ENCODE measurements around the gene GBP7. TPM values are rescaled to one million over a fixed set of nuclear protein-coding genes. Genes with fewer than 3 reads are reported as not detected.

The GBP7 gene
- total and polyA plus RNA-seq, 8 donors, result 0.09 to 0.39 (median 0.15) TPM; not detected in 1

DNA sequence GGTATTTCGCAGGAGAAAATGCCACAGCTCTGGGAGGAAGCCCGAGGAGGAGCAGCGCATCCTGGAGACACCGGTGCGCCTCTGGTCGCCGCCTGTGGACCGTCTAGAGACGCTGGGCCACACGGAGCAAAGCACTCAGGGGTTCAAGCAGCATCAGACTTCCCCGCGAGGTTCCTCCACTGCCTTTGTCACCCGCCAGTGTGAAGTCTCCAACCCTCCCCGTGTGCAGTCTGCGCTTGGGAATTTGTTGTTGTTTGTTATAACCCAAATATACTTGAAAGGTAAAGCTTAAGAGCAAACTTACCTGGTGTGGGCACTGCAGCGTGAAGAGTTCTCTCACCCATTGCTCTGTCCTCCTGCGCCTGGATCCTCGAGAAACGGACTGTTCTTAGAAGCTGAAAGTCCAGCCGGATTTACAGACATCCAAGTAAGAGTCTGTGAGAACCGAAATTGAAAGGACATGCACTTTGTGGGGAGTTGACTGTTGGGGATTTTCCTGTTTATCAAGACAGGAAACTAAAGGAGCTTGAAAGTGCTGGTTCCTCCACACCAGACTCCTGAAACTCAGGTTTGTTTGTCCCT is 22.8 kb upstream of the GBP7 start, which contains the start of gene GBP4:
TSS of gene GBP4 (minus strand) at position 452 of the 582 bp plus-strand sequence. CDS start at position 344, 108 bp downstream.
- Histone ChIP-seq H3K27ac (peak within 1 kb of the TSS; percentile 80 to 85), H3K4me1 (peaks cover 0 to 50% of the 10 kb centered on the region in 2 donors), H3K9me3 (no peaks in the 10 kb centered on the region), H3K27me3 (no peaks in the 10 kb centered on the region), H3K36me3 (no peaks in the 10 kb centered on the region), H3K4me3 (peak within 1 kb of the TSS; percentile 42 to 66)
- ATAC-seq, result peak; percentile 79
- DNase-seq, result peak; percentile 16 to 87 (median 36)
- TF ChIP-seq, protein P1, sequence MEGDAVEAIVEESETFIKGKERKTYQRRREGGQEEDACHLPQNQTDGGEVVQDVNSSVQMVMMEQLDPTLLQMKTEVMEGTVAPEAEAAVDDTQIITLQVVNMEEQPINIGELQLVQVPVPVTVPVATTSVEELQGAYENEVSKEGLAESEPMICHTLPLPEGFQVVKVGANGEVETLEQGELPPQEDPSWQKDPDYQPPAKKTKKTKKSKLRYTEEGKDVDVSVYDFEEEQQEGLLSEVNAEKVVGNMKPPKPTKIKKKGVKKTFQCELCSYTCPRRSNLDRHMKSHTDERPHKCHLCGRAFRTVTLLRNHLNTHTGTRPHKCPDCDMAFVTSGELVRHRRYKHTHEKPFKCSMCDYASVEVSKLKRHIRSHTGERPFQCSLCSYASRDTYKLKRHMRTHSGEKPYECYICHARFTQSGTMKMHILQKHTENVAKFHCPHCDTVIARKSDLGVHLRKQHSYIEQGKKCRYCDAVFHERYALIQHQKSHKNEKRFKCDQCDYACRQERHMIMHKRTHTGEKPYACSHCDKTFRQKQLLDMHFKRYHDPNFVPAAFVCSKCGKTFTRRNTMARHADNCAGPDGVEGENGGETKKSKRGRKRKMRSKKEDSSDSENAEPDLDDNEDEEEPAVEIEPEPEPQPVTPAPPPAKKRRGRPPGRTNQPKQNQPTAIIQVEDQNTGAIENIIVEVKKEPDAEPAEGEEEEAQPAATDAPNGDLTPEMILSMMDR (IDR thresholded peaks at IDR 0.05), result no peak
- intact Hi-C loops (cut with DNase I), result no loop called here

DNA sequence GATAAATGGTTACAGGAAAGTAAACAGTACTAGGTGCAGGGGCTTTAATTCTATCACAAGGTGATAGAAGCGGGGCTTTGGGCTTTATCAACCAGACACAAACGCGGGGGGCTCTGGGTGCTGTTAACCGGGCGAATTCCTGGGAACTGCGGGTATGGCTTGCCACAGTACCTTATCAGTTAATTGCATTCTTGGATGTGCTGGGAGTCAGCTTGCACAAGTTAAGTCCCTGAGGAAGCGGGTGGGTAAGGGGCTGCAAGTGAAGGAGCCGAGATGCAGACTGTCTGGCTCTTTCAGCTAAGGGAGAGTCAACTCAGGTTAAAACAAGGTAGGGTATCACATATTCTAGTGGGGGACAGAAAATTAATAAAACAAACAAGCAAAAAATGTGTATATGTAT is 22.3 kb upstream of the GBP7 start:
- no peaks in the 10 kb centered on the region for H3K9me3 ChIP-seq
- TF ChIP-seq, protein P1 (IDR thresholded peaks at IDR 0.05), result no peak
- H3K4me3 ChIP-seq, result peak overlapping the region; percentile 42 to 66
- H3K27ac ChIP-seq, result peak overlapping the region; percentile 80 to 85
- no peak for DNase-seq
- intact Hi-C loops (cut with DNase I), result no loop called here
- peak; percentile 10 for ATAC-seq
- H3K36me3 ChIP-seq, result no peaks in the 10 kb centered on the region
- peaks cover 0 to 50% of the 10 kb centered on the region in 2 donors for H3K4me1 ChIP-seq
- H3K27me3 ChIP-seq, result no peaks in the 10 kb centered on the region

DNA sequence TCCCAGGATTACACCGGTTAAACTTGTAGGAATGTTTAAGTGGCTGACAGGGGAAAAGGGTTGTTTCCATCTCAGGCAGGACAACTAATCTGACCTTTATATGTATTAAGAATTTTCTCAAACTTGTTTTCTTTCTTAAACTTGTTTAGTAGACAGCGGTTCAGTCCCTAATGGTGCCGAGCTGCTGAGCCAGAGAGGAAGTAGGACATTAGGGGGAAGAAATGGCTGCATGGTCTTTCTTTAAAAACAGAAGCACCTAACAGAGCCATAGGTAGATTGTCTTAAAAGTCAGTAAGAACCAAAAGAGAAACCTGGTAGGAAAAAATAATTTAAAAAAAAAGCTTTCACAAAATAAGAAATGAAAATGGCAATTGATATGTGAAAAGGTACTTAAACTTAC is 19.7 kb upstream of the GBP7 start:
- H3K36me3 ChIP-seq, result peaks cover 0 to 4% of the 10 kb centered on the region in 2 donors
- TF ChIP-seq, protein P1 (IDR thresholded peaks at IDR 0.05), result no peak
- peaks cover 0 to 45% of the 10 kb centered on the region in 2 donors for H3K4me1 ChIP-seq
- no peaks in the 10 kb centered on the region for H3K27me3 ChIP-seq
- ATAC-seq (no peak), DNase-seq (no peak)
- H3K27ac ChIP-seq, result peak overlapping the region in 1 of 2 donors; percentile 34
- H3K9me3 ChIP-seq, result no peaks in the 10 kb centered on the region
- intact Hi-C loops (cut with DNase I), result no loop called here
- H3K4me3 ChIP-seq, result peak overlapping the region in 1 of 2 donors; percentile 66

DNA sequence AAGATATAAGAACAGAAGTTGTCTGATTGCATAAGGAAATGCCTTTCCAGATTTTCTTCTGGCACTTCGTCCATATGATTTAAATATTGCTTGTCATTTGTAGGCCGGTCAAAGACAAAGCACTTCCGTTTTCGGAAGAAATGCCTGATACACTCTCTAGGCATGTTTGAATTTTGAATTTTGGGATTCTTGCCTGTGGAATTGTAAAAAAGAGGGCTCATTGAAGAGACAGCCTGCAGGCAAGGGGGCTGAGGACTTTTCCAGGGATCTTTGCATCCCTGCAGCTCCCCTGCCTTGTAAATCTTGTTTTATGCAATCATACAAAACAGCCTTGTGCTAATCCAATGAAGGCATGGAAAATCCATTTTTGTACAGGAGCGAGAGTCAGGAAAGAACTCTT is 15.5 kb upstream of the GBP7 start:
- ATAC-seq, result no peak
- Histone ChIP-seq H3K36me3 (peaks cover 0 to 37% of the 10 kb centered on the region in 2 donors), H3K4me1 (peaks cover 0 to 13% of the 10 kb centered on the region in 2 donors), H3K27ac (no peak overlapping the region), H3K4me3 (no peak overlapping the region), H3K9me3 (no peaks in the 10 kb centered on the region), H3K27me3 (no peaks in the 10 kb centered on the region)
- DNase-seq, result no peak
- intact Hi-C loops (cut with DNase I), result no loop called here
- TF ChIP-seq, protein P1 (IDR thresholded peaks at IDR 0.05), result no peak

DNA sequence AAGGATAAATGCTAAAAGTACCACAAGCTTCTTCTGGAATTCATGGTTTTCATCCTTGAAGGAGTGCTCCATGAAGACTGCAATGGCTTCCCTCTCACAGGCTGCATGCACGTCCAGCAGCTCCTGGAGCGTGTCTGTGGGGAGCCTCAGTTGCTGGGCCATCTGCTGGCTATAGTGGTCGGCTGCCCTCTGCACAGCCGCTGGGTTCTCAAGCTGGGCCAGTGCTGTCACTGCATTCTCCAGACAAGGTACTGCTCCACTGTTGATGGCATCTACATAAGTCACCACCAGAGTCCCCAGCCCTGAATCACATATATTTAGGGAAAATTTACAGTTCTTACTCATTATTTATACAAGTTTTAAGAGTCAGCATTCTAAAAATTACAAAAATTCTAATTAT is 14.2 kb upstream of the GBP7 start:
- Histone ChIP-seq H3K36me3 (peaks cover 0 to 50% of the 10 kb centered on the region in 2 donors), H3K27me3 (no peaks in the 10 kb centered on the region), H3K4me3 (no peak overlapping the region), H3K9me3 (no peaks in the 10 kb centered on the region), H3K4me1 (no peaks in the 10 kb centered on the region), H3K27ac (no peak overlapping the region)
- DNase-seq (no peak), ATAC-seq (no peak)
- intact Hi-C loops (cut with DNase I), result no loop called here
- TF ChIP-seq, protein P1 (IDR thresholded peaks at IDR 0.05), result no peak
